ENCODE data around the gene TTN.

DNA sequence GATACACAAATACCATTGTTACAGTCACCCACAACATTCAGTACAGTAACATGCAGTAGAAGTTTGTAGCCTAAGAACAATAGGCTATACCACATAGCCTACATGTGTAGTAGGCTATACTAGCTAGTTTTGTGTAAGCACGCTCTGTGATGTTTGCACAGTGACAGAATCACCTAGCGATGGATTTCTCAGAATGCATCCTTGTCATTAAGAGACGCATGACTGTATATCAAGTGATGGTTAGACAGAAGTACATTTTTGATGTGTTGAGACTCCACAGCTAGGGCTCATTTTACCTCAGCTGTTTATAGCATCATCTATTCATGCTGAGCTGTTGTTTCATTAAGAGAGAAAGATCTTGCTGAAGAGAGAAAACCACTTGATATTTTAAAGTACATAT, 307.6 kb downstream of the TTN start:
- TF ChIP-seq, protein P1, sequence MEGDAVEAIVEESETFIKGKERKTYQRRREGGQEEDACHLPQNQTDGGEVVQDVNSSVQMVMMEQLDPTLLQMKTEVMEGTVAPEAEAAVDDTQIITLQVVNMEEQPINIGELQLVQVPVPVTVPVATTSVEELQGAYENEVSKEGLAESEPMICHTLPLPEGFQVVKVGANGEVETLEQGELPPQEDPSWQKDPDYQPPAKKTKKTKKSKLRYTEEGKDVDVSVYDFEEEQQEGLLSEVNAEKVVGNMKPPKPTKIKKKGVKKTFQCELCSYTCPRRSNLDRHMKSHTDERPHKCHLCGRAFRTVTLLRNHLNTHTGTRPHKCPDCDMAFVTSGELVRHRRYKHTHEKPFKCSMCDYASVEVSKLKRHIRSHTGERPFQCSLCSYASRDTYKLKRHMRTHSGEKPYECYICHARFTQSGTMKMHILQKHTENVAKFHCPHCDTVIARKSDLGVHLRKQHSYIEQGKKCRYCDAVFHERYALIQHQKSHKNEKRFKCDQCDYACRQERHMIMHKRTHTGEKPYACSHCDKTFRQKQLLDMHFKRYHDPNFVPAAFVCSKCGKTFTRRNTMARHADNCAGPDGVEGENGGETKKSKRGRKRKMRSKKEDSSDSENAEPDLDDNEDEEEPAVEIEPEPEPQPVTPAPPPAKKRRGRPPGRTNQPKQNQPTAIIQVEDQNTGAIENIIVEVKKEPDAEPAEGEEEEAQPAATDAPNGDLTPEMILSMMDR (IDR thresholded peaks at IDR 0.05): no peak
- no peak for TF ChIP-seq POLR2AphosphoS5 (IDR thresholded peaks at IDR 0.05; ENCODE audit: insufficient read depth in 1 of 2, low read depth in 1 of 2)

All from vagina (tissue), 2 donors.